Right lobe of liver (tissue), 6 donors: Measurements from ENCODE around the gene HYDIN. TPM values are rescaled to one million over a fixed set of nuclear protein-coding genes. Genes with fewer than 3 reads are reported as not detected.

Source experiments
- ATAC-seq, 4 donors: fragments of 200-7000 bp; cut with Tn5 transposase; one replicate each; pipeline ENCODE4 v1.9.1; 2020; ENCODE audit warnings: mild to moderate bottlenecking in 4 of 4, moderate library complexity in 4 of 4
- DNase-seq, 3 donors: peaks; one replicate each; pipeline ENCODE4 v3.0.0-alpha.2; 2020
- H3K27ac ChIP-seq, 3 donors: fragments of 200-600 bp; one replicate each; pipeline ENCODE4 v1.8.0; 2022
- H3K27me3 ChIP-seq, 2 donors: fragments of 200-600 bp; one replicate each; pipeline ENCODE4 v1.8.0; 2022
- H3K36me3 ChIP-seq, 4 donors: fragments of 200-600 bp; sonication (generic) in 1 of 4; one replicate each; pipeline versions ENCODE4 v1.5.1 to v1.8.0; 2017 to 2022; ENCODE audit warnings: control low read depth in 1 of 4
- H3K4me1 ChIP-seq, 4 donors: fragments of 200-600 bp; sonication (generic) in 1 of 4; one replicate each; pipeline versions ENCODE4 v1.5.1 to v1.8.0; 2017 to 2022; ENCODE audit warnings: control low read depth in 1 of 4
- H3K4me3 ChIP-seq, 3 donors: fragments of 200-600 bp; one replicate each; pipeline ENCODE4 v1.8.0; 2022
- H3K9me3 ChIP-seq, 4 donors: fragments of 200-600 bp; sonication (generic) in 1 of 4; one replicate each; pipeline versions ENCODE4 v1.5.1 to v1.8.0; 2017 to 2022; ENCODE audit warnings: control low read depth in 1 of 4
- CTCF ChIP-seq, 4 donors: fragments of 200-600 bp in 3 of 4; fragments of 450-650 bp in 1 of 4; IDR thresholded peaks; one replicate each; pipeline versions ENCODE4 v1.5.1 to v1.8.0; 2016 to 2022; ENCODE audit warnings: antibody characterized with exemption in 4 of 4, mild to moderate bottlenecking in 2 of 4
- POLR2A ChIP-seq: fragments of 450-650 bp; IDR thresholded peaks from one replicate; pipeline ENCODE4 v1.6.1; 2017; ENCODE audit warnings: antibody characterized with exemption, mild to moderate bottlenecking
- WGBS: methylation state at CpG from one replicate; pipeline ENCODE4 v1.1.6; 2018; ENCODE audit warnings: low coverage, low lambda C conversion rate; ENCODE audit not compliant: insufficient coverage; ENCODE audit errors: missing lambda C conversion rate; 5-methylcytosine and 5-hydroxymethylcytosine counted together
- intact Hi-C, 2 donors: fragments of 100-400 bp; cut with DNase I; formaldehyde crosslinking; loops; one replicate each; pipeline versions ENCODE4 v1.11.2 to v1.14.1; 2022
- total RNA-seq, 6 experiments: library from RNA; depleted of rRNA in 2 of 6; stranded (reverse); fragments of >200 nt in 2 of 6; fragmentation: NEBNext Ultra II Directional in 3 of 6; extraction: Animal tissue kit (Norgen Biotek cat#: 25700) in 3 of 6; gene quantifications; one replicate each; pipeline versions ENCODE4 v1.1.0 to v1.2.4, GENCODE V29; 2016 to 2023
- donor health status: DM: no; HTN: yes; CAD: no.
- donor health status: DM: no; HTN: no; CAD: no.
- donor health status: DM: no; HTN: no; CAD: no.
- donor health status: DM: no; HTN: yes; CAD: no.
- donor health status: DM: no; HTN: yes; CAD: no.

Gene HYDIN
- total RNA-seq, 6 experiments from 2014 or later = 0.20 to 1.4 (median 0.27) TPM; not detected in 1

- WGBS = 79% methylated on average over 4 of the region's 4 CpGs
- ATAC-seq (no peak), DNase-seq (no peak)
- Histone ChIP-seq H3K27ac (no peak overlapping the region), H3K4me1 (no peaks in the 10 kb centered on the region), H3K9me3 (no peaks in the 10 kb centered on the region), H3K36me3 (no peaks in the 10 kb centered on the region), H3K4me3 (no peak overlapping the region), H3K27me3 (no peaks in the 10 kb centered on the region)
- TF ChIP-seq CTCF (IDR thresholded peaks at IDR 0.05) (no peak), POLR2A (no peak)
- intact Hi-C loops = no loop called here
Observed at GRCh38 chr16:71217506-71217905, 13.0 kb downstream of the HYDIN start.

- DNase-seq = no peak
- H3K9me3 ChIP-seq = no peaks in the 10 kb centered on the region
- H3K4me1 ChIP-seq = no peaks in the 10 kb centered on the region
- H3K36me3 ChIP-seq = no peaks in the 10 kb centered on the region
- ATAC-seq = no peak
- no peaks in the 10 kb centered on the region for H3K27me3 ChIP-seq
- no peak for TF ChIP-seq POLR2A
- no peak for TF ChIP-seq CTCF (IDR thresholded peaks at IDR 0.05)
- WGBS = 50% methylated on average over 1 of the region's 3 CpGs
- intact Hi-C loops = no loop called here
- no peak overlapping the region for H3K4me3 ChIP-seq
- H3K27ac ChIP-seq = no peak overlapping the region
Observed at GRCh38 chr16:71216714-71217113, 13.8 kb downstream of the HYDIN start.

DNA sequence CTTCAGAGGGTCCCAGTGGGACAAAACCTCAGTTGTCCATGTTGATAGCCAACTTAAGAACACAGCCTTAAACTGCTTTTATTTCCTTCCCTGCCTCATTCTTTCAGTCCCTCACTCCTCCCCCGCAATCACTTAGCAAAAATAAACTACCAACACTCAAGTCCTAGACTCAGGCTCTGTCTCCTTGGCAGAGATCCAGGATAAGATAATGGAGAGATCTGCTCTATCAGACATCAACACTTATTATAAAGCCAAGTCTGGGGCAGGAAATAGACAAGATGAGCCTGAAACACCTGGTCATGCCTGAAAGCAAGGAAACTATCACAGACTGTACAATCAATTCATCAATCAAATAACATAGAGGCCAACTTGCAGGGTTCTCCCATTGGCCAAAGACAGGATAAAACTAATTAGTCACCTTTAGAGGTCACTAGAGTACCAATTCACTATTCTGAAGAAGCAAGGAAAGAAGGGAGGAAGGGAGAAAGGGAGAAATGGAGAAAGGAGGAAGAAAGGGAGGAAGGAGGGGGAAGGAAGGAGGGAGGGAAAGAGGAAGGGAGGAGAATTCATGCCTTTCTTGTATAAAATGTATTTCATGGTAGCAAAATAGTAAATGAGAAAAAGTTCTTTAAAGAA, 15.7 kb downstream of the HYDIN start:
- peak; percentile 46 to 67 (median 61) for ATAC-seq

DNA sequence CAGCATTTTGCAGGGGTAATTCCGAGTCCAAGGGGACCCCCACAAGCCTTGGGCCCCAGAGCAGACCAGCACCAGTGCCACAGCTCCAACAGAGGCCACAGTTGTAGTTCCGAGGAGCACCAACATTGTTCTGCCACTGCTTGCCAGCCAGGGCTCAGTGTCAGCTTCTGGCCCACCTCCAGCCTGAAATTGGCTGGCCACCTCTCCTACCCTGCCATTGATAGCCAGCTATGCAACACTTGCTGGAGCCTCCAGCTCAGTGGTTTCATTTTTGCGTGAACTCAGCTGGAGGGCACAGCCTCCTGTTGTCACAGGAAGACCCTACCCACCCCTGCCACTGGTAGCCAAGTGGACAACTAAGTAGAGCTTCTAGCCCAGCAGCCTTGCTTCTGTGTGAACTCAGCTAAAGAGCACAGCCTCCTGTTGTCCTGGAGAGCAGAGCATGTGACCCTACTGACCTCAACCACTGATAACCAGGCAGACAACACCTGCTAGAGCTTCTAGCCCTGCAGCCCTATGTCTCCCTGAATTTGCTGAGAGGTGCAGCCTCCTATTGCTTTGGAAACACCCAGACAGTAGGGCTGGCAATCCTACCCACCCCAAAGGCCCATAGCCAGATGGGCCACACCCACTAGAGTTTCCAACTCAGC, 24.9 kb downstream of the HYDIN start:
- WGBS = 50% methylated on average over 1 of the region's 3 CpGs
- Histone ChIP-seq H3K9me3 (no peaks in the 10 kb centered on the region), H3K4me3 (no peak overlapping the region), H3K4me1 (no peaks in the 10 kb centered on the region), H3K27ac (no peak overlapping the region), H3K27me3 (no peaks in the 10 kb centered on the region), H3K36me3 (no peaks in the 10 kb centered on the region)
- peak; percentile 30 to 79 (median 72) for DNase-seq
- TF ChIP-seq POLR2A (no peak), CTCF (IDR thresholded peaks at IDR 0.05) (no peak)
- intact Hi-C loops = no loop called here
- ATAC-seq = peak; percentile 57 to 99 (median 72)

More for the DNA sequence above, 15.7 kb downstream of the HYDIN start:
- WGBS = 57% methylated on average over 1 of the region's 1 CpG
- intact Hi-C loops = no loop called here
- no peak overlapping the region for H3K4me3 ChIP-seq
- no peak for DNase-seq
- no peak overlapping the region for H3K27ac ChIP-seq
- no peaks in the 10 kb centered on the region for H3K9me3 ChIP-seq
- H3K27me3 ChIP-seq = no peaks in the 10 kb centered on the region
- no peaks in the 10 kb centered on the region for H3K36me3 ChIP-seq
- peak; percentile 21 to 39 (median 36) for TF ChIP-seq CTCF (IDR thresholded peaks at IDR 0.05)
- no peak for TF ChIP-seq POLR2A
- H3K4me1 ChIP-seq = no peaks in the 10 kb centered on the region
